Left lobe of liver (tissue), 2 donors: Measurements from ENCODE around the gene SYK. TPM values are rescaled to one million over a fixed set of nuclear protein-coding genes. Genes with fewer than 3 reads are reported as not detected.
A peak's percentile ranks its signal among the peaks of the same experiment; 100 is the strongest.
"Not testable (repeated sequence)": the region's sequence is repeated elsewhere in the genome, so short reads cannot be mapped to it uniquely, and the experiment has no call there.

Experiments
- ATAC-seq: fragments of 200-7000 bp; cut with Tn5 transposase; one replicate; pipeline ENCODE4 v1.9.1; 2020; ENCODE audit warnings: mild to moderate bottlenecking, moderate library complexity
- DNase-seq: peaks from one replicate; pipeline ENCODE4 v3.0.0-alpha.2; 2020; ENCODE audit warnings: low spot score
- total RNA-seq: library from RNA; stranded (reverse); gene quantifications from one replicate; pipeline ENCODE4 v1.2.1, GENCODE V29; 2021
- donor health status: DM: no; HTN: no; CAD: no; lungs with moderate emphysema.
- donor health status: DM: no; HTN: yes; CAD: no.

The SYK gene
- total RNA-seq, 1 donor from 2014 or later, result 3.2 TPM

DNA sequence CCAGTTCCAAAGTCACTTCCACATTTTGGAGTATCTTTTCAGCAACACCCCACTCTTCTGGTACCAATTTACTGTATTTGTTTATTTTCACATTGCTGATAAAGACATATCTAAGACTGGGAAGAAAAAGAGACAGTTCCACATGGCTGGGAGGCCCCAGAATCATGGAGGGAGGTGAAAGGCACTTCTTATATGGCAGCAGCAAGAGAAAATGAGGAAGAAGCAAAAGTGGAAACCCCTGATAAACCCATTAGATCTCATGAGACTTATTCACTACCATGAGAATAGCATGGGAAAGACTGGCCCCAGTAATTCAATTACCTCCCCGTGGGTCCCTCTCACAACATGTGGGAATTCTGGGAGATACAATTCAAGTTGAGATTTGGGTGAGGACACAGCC is 19.6 kb downstream of the SYK start:
- not testable (repeated sequence) for DNase-seq, ATAC-seq

DNA sequence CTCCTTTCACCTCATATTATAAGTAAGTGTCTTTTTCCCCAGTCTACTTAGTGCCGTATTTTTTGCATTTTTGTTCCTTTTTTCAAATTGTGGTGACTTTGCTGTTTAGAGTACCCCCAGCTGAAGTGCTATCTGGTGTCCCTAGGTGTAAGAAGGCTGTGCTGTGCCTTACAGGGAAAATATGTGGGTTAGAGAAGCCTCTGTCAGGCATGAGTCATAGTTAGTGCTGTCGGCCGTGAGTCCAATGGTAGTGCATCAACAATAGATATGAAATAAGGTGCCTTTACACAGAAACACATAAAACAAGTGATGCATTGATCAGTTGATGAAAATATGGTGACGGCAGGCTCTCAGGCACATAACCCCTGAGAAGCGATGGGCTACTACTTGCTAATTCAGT is 20.1 kb downstream of the SYK start:
- no peak for ATAC-seq
- no peak for DNase-seq

DNA sequence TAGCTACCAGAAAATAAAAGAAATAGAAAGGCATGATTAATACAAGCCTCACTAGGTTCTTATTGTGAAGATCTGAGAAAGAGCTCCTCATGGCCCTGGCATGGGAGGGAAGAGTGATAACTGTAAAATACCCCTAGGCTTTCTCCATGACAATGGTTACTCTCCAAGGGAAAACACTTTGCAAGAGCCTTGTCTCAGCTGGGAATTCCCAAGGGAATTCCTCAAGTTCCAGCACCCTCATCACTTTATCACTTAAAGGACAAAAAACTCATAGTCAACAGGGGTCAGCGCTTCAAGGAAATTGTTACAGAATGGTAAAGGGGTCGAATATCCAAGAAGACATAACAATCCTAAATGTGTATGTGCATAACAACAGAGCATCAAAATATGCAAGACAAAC is 21.2 kb downstream of the SYK start:
- ATAC-seq (no peak), DNase-seq (no peak)

DNA sequence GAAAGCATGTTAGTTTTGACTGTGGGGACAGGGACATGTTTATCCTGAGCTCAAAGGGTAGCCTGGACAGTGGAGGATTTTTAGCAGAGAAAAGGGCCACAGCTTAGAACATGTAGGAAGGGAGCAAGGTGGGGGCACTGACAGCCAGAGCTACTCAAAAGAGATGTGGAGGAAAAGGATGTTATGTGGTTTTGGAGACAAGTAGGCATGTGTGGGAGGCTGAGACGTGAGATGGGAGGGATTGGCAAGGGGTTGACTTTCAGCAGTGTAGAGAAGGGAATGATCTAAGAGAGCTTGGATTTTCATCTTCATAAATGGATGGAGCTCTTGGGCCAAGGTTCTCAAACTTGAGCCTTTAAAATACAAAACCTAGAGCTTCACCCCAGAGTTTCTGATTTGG is 24.0 kb downstream of the SYK start:
- ATAC-seq (no peak), DNase-seq (no peak)

DNA sequence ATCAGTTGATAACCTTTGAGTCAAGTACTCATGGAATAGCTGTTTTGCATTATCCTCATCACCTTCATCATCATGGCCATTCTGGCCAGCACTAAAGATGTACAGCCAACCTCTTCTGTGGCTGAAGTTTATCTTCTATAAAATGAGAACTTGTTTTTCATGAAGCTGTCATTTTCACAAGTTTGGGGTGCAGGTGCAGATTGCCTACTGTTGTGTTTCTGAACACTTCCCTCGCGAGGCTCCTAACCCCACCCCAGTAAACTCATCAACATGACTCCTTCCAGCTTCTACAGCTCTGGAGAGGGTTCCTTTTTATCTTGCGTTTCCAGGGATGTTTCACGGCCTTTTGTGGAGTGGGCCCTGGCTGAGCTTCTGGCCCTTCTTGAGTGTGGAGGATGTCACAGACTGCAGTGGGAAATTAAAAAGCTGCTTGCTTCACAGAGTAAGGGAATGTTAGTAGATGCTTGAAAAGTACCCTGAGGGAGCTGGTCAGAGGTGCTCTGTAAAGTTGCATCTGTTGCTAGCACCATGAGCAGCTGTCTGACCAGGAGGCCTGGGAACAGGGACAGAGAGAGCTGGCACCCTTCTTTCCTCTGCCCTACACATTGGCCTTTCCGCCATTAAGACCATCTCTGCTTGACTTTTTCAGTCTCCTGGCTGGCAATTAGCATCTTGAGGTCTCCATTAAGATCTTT is 24.9 kb downstream of the SYK start:
- DNase-seq, result no peak
- ATAC-seq, result no peak

DNA sequence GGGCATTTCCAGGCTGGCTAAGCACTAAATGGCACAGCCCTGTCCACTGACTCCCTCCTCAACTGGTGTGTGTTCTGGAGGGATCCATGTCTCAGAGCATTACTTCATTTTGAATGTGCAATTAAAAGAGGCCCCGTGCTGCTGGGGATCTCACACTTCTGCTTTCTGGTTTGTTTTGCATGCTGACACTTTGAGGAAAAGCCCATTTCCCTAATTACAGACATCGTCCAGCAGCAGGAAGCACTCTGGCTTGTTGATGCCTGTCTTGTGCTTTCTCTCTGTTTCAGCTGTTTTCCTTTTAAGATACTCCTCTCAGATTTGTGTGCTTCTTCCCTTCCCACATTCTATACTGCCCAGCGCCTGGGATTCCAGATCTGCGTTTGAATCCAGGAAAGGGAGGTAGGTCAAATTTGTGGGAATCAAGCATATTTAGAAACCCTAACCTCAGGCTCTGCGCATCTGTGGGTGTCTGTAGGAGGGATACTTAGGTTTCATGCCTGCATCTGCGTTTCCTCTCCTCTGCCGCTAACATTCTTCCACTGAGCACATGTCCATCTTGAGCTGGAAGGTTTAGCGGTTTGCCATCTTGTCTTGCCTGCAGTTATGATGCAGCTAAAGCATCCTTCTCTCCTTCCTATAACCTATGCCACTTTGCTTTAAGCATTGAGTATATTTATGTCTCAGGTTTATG is 25.7 kb downstream of the SYK start:
- DNase-seq (no peak), ATAC-seq (no peak)

DNA sequence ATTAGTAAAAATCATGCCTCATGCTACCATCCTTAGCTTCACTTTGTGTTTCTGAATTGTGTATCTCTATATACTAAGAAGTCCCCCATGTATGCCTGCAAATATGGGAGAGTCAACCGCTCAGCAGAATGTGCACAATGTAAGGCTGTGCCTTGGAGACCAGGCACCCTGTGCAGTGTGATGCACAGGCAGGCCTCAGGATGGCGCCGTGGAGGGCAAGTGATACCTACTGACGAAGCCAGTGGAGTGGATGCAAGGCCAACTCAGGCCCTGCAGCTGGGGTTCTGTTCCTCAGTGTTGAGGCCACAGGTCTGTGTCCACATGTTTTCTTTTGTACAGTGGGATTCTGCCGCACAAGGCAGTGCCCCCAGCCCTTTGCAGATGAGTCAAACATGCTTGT is 28.4 kb downstream of the SYK start:
- ATAC-seq (no peak), DNase-seq (no peak)

DNA sequence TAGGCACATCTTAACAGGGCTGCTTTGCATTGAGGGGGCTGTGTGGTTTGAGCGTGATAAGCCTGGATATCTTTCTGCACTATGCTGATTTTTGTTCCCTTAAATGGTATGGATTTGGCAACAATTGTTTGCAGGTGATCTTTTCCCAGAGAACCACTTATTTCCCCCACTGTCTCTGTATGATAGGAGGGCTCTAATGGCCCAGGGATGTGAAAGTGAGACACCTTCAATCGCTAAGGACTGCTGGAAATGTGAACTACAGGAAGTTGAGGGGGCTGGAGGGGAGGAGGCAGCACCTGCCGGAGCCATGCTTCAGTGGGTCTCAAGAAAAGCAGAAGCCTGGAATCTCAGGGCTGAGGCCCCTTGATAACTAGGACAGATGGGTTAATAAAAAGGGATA is 29.4 kb downstream of the SYK start:
- DNase-seq (peak; percentile 5), ATAC-seq (no peak)

DNA sequence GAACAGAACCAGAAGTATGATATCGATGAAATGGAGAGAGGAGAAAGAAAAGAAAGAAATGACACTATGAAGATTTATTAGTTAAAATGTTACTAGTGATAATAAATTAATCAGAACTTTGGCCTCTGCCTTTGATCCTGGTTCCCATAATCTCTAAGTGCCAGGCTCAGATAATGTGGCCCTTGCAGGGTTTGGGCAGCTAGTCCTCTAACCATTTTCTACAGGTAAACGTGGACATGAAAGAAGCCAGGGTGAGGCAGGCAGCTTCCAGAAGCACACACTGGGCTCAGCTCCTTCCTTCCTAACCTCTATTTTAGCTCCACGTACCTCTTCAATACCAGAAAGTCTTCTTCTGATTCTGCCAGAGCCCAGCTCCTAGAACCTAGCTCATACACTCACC is 30.6 kb downstream of the SYK start:
- DNase-seq (peak; percentile 5), ATAC-seq (no peak)

DNA sequence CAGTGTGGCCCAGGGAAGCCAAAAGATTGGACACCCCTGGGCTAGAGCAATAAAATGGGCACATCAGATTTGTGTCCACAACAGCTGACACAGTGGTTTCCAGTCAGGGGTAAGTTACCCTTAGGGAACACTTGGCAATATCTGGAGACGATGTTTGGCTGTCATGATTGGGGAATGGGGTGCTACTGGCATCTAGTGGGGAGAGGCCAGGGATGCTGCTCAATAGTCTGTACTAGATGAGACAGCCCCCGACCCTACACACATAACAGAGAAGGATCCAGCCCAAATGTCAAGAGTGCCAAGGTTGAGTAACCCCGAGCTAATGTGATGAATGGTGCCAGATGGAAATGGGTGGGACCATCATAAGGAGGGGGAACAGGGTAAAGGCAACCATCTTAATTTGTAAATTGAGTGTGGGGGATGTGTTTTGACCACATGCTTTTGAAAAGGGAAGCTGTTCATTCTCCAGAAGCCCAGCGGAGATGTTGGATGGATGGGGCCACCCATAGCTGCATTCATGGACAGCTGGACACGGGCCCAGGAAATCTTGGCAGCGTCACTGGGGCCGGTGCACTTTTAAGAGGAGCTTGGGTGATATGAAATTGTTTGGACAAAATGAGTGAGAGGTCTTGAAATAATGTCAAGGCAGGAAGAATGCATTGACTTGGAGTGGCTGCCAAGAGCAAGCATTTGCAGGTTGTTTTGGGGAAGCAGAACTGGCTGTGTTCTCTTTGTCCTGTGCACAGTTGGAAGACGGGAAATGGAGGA is 33.4 kb downstream of the SYK start:
- no peak for ATAC-seq

DNA sequence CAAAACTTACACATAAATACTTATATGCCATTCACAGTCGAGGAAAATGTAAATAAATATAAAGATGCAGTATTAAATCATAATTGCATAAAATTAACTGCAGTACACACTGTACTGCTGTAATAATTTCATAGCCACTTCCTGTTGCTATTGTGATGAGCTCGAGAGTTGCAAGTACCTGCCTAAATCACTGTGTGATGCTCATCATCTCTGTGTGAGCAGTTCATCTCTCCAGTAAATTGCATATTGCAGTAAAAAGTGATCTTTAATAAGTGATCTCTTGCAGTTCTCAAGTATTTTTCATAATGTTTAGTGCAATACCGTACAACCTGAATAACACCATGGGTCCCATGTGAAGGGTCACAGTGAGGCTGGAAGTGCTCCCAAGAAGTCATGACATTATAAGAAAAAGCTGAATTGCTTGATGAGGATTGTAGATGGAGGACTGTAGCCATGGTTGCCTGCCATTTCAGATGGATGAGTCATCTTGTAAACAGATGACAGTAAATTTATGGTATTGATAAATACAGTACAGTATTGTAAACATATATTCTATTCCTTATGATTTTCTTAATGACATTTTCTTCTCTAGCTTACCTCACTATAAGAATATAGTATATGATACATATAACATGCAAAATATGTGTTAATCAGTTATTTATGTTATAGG is 34.9 kb downstream of the SYK start:
- ATAC-seq (no peak), DNase-seq (no peak)

More for the DNA sequence above, 33.4 kb downstream of the SYK start:
- DNase-seq, result peak; percentile 27

DNA sequence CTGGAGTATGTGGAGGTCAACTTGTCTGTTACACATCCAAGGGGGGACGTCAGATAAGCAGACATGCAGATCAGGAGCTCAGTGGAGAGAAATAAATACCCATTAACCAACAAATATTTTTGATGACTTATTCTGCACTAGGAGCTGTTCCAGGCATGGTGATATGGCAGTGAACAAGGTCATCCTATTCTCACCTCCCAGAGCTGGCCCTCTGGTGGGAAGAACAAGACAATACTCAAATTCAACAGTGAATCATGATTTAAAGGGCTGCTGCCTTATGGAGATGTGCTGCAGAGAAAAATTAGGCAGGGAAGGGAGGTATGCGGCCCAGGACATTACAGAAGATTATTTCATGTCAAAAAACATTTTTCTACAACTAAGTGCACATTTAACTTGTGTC is 36.5 kb downstream of the SYK start:
- DNase-seq, result peak; percentile 10

DNA sequence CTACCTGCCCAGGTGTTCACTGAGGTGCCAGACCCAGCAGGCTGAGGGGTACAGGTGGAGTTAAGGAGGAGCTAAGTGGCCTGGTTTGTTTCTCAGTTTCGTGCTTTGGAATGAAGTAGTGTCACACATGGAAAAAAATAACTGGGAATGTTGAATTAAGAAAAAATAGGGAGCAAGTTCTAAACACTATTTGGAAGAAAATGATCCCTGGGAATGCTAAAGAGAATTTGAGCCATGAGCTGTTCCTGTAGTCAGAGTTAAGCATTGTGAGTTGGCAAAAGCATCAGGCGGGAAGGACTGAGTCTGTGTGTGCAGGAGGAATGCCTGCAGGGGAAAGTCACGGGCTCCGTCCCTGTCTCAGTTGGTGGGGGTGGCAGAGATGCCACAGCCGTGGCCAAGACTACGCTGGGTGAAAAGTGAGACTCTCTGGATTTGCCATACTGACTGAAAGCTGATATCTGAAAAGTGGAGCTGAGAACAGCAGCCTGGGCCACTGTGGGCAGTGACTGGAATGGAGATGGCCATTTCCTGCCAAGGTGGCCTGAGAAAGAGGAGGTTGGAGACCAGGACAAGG is 37.0 kb downstream of the SYK start:
- no peak for ATAC-seq
- DNase-seq, result peak; percentile 11

More for the DNA sequence above, 36.5 kb downstream of the SYK start:
- no peak for ATAC-seq

DNA sequence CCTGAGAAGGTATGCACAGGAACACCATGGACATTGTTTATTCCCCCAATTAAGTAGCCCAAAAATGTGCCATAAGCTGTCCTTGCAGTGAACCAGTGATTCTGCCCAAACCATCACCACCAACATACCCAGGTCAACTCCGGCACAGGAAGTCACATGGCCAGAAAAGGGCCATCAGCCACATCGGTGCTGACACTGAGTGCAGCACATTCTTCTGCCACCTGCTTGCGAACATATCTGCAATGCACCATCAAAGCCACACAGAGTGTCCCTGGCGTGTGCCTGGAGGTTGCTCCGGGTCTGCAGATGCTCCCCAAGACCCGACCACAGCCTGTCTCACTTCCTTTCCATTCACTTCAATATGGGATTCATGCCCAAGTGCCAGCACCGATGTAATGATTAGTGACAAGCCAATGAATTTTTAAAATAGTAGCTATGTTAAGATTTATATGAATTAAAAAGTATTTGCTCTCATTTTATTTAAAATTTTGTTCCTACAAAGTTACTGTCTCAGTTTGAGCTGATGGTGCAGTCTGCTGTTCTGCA is 37.6 kb downstream of the SYK start:
- ATAC-seq (no peak), DNase-seq (no peak)

DNA sequence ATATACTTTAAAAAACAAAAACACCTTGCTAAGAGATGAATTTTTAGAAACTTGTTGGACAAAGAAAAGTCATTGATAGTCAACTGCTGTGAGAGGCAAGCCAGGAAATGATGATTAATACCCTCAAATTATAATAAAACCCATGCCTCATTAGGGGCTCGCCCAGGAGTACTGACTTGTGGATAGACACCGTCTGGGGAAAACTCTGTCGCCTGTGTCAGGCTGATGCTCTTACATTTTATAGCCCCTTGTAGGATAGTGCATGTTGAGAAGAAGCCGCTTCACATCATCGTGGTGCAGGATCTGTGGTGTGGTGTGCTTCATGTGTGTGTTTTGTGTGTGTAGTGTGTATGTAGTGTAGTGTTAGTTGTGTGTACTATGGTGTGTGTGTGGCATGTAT is 39.1 kb downstream of the SYK start:
- ATAC-seq, result no peak
- no peak for DNase-seq

DNA sequence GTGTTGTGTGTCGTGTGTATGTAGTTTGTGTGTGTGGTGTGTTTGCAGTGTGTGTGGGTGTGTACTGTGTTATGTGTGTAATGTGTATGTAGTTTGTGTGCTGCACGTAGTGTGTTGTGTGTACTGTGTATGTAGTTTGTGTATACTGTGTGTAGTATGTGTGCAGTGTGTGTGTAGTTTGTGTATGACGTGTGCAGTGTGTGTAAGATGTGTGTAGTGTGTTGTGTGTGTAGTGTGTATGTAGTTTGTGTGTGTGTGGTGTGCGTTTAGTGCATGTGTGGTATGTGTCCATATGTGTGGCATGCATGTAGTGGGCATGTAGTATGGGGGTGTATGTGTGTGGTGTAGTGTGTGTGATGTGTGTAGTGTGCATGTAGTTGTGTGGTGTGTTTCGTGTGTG is 39.6 kb downstream of the SYK start:
- ATAC-seq (no peak), DNase-seq (no peak)

DNA sequence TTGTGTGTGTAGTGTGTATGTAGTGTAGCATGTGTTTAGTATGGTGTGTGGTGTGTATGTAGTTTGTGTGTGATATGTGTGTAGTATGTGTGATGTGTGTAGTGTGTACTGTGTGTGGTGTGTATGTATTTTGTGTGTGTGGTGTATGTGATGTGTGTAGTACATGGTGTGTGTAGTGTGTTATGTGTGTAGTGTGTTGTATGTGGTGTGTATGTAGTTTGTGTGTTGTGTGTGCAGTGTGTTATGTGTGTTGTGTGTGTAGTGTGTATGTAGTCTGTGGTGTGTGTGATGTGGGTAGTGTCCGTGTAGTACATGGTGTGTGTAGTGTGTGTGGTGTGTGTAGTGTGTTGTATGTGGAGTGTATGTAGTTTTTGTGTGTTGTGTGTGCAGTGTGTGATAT is 40.0 kb downstream of the SYK start:
- ATAC-seq (no peak), DNase-seq (no peak)

DNA sequence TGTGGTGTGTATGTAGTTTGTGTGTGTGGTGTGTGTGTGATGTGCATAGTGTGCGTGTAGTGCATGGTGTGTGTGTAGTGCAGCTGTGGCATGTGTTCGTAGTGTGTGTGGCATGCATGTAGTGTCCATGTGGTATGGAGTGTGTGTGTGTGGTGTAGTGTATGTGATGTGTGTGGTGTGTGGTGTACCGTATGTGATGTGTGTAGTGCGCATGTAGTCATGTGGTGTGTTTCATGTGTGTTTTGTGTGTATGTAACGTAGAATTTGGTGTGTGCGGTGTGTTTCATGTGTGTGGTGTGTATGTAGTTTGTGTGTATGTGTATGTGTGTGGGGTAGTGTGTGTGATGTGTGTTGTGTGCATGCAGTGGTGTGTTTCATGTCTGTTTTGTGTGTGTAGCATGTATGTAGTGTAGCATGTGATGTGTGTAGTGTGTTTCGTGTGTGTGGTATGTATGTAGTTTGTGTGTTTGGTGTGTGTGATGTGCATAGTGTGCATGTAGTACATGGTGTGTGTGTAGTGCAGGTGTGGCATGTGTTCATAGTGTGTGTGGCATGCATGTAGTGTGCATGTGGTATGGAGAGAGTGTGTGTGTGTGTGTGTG is 40.7 kb downstream of the SYK start:
- ATAC-seq (no peak), DNase-seq (no peak)

DNA sequence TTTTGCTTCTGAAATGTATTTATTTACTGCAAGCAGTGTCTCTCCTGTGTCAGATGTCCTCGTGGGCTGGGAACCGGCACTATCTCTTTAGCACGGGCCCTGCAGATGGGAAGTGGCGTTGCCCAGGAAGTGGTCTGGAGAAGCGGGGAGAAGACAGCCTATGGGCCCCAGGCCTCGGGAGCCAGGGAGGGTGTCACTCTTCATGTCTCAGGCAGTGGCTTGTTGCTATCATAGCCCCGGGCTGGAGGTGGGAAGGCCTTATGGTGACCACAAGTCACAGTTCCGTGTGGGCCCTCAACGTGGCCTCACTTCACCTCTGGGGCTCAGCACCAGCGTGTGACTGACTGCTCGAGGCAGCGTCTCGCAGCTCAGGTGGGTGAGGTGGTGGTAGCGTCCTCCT is 41.4 kb downstream of the SYK start:
- DNase-seq (no peak), ATAC-seq (no peak)

DNA sequence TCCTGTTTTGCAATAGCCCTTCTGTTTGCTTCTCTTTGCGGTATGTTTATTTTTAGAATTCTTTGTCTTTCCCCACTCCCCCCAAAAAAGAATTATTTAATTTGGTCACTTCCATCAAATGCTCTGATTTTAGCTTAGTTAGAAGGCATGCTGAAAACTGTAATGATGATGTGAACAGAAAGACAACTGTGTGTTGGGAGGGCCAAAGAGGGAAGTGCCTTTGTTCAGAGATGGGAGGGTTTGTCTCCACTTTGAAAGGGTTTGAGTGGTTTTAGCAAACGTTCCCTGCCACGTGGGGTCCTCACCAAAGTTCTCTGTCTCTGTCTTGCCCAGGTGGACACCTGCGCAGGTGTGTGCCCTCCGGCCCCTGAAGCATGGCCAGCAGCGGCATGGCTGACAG is 41.9 kb downstream of the SYK start:
- ATAC-seq, result no peak
- no peak for DNase-seq
